ENCODE data around the gene CHRM4. TPM values are rescaled to one million over a fixed set of nuclear protein-coding genes. Genes with fewer than 3 reads are reported as not detected.

Gene CHRM4
- total RNA-seq, 1 donor from 2014 or later = 1.3 TPM

Other genes starting within 250 kb of the CHRM4 start
- not detected in 2 replicates for gene CREB3L1, start 114.1 kb downstream of the CHRM4 start, total RNA-seq
- 144 and 150 TPM in 2 replicates for gene DGKZ, start 44.3 kb downstream of the CHRM4 start, total RNA-seq
- 5.2 and 6.5 TPM in 2 replicates for gene MDK, start 10.1 kb downstream of the CHRM4 start, total RNA-seq
- 41.1 and 44.1 TPM in 2 replicates for gene AMBRA1, start 202.2 kb upstream of the CHRM4 start, total RNA-seq
- gene HARBI1, start 225.5 kb upstream of the CHRM4 start, total RNA-seq = 6.5 and 6.9 TPM in 2 replicates
- 84.7 and 86.6 TPM in 2 replicates for gene ATG13, start 225.8 kb upstream of the CHRM4 start, total RNA-seq